ENCODE data around the gene CXADR.

DNA sequence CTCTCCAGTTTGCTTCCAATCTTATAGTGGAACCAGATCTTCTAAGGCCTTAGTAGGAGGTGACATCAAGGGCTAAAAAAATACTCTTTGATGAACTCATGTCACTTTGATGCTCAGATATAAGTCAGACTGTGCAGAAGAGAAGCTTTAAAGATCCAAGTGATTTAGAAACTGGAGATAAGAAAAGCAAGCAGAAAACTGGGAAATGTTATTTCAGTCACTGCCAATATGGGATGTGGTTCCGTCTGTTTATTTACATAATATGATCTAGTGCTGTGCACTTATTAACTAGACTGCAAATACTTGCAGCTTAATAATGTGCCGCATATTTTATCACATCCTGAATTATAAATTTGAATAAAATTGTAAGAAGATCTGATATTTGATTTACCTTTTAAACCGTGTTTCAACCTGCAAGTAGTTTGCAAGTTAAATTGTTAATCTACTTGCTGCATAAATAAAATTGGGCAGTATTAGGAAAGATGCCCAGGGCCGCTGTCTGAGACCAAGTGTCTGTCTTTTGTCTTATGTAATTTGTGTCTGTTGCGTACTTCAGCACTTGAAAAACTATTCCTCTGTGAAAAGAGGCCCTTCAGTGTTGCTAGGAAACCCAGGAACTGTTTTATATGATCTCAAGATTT is 29.6 kb downstream of the CXADR start:
- TF ChIP-seq POLR2A (IDR thresholded peaks at IDR 0.05) (no peak), POLR2AphosphoS5 (IDR thresholded peaks at IDR 0.05) (no peak)
- TF ChIP-seq, protein P1, sequence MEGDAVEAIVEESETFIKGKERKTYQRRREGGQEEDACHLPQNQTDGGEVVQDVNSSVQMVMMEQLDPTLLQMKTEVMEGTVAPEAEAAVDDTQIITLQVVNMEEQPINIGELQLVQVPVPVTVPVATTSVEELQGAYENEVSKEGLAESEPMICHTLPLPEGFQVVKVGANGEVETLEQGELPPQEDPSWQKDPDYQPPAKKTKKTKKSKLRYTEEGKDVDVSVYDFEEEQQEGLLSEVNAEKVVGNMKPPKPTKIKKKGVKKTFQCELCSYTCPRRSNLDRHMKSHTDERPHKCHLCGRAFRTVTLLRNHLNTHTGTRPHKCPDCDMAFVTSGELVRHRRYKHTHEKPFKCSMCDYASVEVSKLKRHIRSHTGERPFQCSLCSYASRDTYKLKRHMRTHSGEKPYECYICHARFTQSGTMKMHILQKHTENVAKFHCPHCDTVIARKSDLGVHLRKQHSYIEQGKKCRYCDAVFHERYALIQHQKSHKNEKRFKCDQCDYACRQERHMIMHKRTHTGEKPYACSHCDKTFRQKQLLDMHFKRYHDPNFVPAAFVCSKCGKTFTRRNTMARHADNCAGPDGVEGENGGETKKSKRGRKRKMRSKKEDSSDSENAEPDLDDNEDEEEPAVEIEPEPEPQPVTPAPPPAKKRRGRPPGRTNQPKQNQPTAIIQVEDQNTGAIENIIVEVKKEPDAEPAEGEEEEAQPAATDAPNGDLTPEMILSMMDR (IDR thresholded peaks at IDR 0.05): no peak

All from suprapubic skin (tissue), 4 donors.